Measurements from ENCODE around the gene AURKB. TPM values are rescaled to one million over a fixed set of nuclear protein-coding genes. Genes with fewer than 3 reads are reported as not detected.

AURKB gene
- 141 TPM for total RNA-seq (2021; ENCODE audit: unreplicated experiment)
- 216 and 232 TPM in 2 replicates for polyA plus RNA-seq (2012)
- percentile 94 among the genes with signal in this experiment for Bru-seq, nascent RNA
- percentile 94 among the genes with signal in this experiment for BruChase-seq, experiment 1, labeled RNA remaining after a 6-hour chase
- BruChase-seq, experiment 2, labeled RNA remaining after a 2-hour chase: percentile 94 among the genes with signal in this experiment
- long read RNA-seq, transcript AURKB-214 (9 exons, 1,227 nt): major isoform, 63 of 136 reads
- long read RNA-seq, transcript AURKB-202 (8 exons, 1,167 nt): minor isoform, 23 of 136 reads
- long read RNA-seq, partial matches to known transcripts: 17 of 136 reads
- long read RNA-seq, other reads (novel, unspliced or antisense): 29 of 136 reads

DNA sequence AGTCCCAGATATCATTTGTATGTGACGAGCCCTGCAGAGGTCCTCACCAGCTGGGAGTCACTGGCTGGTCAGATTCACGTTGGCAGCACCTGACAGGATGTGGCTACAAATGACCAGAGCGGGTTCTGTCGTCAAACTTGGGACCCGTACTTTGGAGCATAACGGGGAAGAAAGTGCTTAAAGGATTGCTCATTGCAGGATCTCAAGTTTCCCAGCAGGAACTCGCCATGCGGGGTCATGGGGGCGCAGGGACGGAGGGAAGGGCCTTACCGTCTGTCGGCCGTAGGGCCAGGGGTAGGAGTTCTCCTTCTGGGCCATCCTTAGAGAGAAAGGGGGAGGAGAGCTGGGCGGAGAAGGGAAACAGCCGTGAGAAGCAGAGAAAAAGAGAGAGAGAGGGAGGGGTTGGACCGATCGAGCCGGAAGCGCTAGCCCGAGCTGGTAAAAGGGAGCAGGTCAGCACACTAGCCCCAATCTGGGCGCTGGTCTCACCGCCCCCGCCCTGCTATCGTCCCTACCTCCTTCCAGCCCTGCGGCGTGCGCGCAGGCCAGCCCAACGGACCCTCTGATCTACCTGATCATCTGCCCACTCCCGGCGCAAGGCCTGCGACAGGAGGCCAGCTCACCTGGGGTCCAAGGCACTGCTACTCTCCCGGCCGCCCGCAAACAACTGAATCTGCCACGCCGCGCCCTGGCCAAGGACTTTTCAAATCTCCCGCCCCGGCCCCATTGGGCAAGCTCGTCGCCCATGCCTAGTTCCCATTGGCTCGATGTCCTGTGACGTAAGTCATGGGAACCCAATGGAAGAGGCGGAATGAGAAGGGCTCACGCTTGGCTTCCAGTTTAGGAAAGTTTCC, at the start of gene AURKB:
AURKB (minus strand) TSS at position 669 of the 854 bp plus-strand sequence; CDS start at position 318, 351 bp downstream.
- POLR2A ChIA-PET: interaction anchor here (0.7 to 5.2 kb wide), 14 partner anchors 9 to 226 kb away, joined by 4 to 57 read pairs (median 8); partner anchors contain the start of genes BORCS6, CTC1, NDEL1 and SLC25A35
- peak within 1 kb of the TSS; percentile 59 for H2AFZ ChIP-seq (ENCODE audit: low read depth, low read length, poor library complexity, severe bottlenecking)
- TSS peak; percentile 90 for BruUV-seq (replicated peaks)

More for the DNA sequence above, at the start of gene AURKB:
- no peaks in the 10 kb centered on the region for H3K9me2 ChIP-seq (ENCODE audit: insufficient read depth)
- H3K4me2 ChIP-seq (ENCODE audit: low read length): peak within 1 kb of the TSS; percentile 82
- H4K20me1 ChIP-seq (ENCODE audit: insufficient read depth): peaks cover 3% of the 10 kb centered on the region; the same call in 1 of the 2 replicates
- H3K27me3 ChIP-seq (ENCODE audit: insufficient read depth, low read length): no peaks in the 10 kb centered on the region
- H3K27ac ChIP-seq (ENCODE audit: low read depth, low read length): peak within 1 kb of the TSS; percentile 92
- peaks cover 14 to 27% of the 10 kb centered on the region in 2 experiments; a peak in 3 of 4 replicates for H3K36me3 ChIP-seq (ENCODE audit: control insufficient read depth in 1 of 2, insufficient read depth in 2 of 2, low read length in 2 of 2)
- intact Hi-C loops (cut with micrococcal nuclease): no loop called here
- H3K79me2 ChIP-seq (ENCODE audit: insufficient read depth, low read length): peaks cover 46% of the 10 kb centered on the region
- no peaks in the 10 kb centered on the region for H3K9me3 ChIP-seq (ENCODE audit: control insufficient read depth in 1 of 2, insufficient read depth in 1 of 2, low read depth in 1 of 2, low read length in 2 of 2)
- H3K9ac ChIP-seq (ENCODE audit: low read length): peak within 1 kb of the TSS; percentile 96
- peak; percentile 92 for DNase-seq (ENCODE audit: low read depth, low spot score)
- peak within 1 kb of the TSS; percentile 78 to 95 for H3K4me3 ChIP-seq (replicated peaks in 1 of 2; ENCODE audit: low read depth in 1 of 2, low read length in 2 of 2)
- RAD21 ChIA-PET (ENCODE audit: low non-redundant PET in 1 of 2, low total read pairs in 2 of 2, uncharacterized antibody in 2 of 2, unreplicated experiment in 2 of 2): no interaction called here
- TF ChIP-seq EGR1 (IDR thresholded peaks at IDR 0.05; ENCODE audit: low read depth): peak; percentile 74
- TF ChIP-seq, protein P1, sequence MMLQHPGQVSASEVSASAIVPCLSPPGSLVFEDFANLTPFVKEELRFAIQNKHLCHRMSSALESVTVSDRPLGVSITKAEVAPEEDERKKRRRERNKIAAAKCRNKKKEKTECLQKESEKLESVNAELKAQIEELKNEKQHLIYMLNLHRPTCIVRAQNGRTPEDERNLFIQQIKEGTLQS (IDR thresholded peaks at IDR 0.05): no peak
- TF ChIP-seq, protein P2, sequence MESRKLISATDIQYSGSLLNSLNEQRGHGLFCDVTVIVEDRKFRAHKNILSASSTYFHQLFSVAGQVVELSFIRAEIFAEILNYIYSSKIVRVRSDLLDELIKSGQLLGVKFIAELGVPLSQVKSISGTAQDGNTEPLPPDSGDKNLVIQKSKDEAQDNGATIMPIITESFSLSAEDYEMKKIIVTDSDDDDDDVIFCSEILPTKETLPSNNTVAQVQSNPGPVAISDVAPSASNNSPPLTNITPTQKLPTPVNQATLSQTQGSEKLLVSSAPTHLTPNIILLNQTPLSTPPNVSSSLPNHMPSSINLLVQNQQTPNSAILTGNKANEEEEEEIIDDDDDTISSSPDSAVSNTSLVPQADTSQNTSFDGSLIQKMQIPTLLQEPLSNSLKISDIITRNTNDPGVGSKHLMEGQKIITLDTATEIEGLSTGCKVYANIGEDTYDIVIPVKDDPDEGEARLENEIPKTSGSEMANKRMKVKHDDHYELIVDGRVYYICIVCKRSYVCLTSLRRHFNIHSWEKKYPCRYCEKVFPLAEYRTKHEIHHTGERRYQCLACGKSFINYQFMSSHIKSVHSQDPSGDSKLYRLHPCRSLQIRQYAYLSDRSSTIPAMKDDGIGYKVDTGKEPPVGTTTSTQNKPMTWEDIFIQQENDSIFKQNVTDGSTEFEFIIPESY (IDR thresholded peaks at IDR 0.05; ENCODE audit: extremely low read depth, insufficient replicate concordance, low read length): no peak
- TF ChIP-seq SP1 (IDR thresholded peaks at IDR 0.05; ENCODE audit: low read depth): peak; percentile 70
- peak; percentile 75; the same call in 1 of the 2 replicates for TF ChIP-seq ZFX (IDR thresholded peaks at IDR 0.05)
- TF ChIP-seq, protein P3, sequence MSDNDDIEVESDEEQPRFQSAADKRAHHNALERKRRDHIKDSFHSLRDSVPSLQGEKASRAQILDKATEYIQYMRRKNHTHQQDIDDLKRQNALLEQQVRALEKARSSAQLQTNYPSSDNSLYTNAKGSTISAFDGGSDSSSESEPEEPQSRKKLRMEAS (IDR thresholded peaks at IDR 0.05): peak; percentile 97
- peak; percentile 92 for TF ChIP-seq POLR2A (IDR thresholded peaks at IDR 0.05; ENCODE audit: borderline replicate concordance, extremely low read depth, insufficient read depth, insufficient read length)
- TF ChIP-seq, protein P4, sequence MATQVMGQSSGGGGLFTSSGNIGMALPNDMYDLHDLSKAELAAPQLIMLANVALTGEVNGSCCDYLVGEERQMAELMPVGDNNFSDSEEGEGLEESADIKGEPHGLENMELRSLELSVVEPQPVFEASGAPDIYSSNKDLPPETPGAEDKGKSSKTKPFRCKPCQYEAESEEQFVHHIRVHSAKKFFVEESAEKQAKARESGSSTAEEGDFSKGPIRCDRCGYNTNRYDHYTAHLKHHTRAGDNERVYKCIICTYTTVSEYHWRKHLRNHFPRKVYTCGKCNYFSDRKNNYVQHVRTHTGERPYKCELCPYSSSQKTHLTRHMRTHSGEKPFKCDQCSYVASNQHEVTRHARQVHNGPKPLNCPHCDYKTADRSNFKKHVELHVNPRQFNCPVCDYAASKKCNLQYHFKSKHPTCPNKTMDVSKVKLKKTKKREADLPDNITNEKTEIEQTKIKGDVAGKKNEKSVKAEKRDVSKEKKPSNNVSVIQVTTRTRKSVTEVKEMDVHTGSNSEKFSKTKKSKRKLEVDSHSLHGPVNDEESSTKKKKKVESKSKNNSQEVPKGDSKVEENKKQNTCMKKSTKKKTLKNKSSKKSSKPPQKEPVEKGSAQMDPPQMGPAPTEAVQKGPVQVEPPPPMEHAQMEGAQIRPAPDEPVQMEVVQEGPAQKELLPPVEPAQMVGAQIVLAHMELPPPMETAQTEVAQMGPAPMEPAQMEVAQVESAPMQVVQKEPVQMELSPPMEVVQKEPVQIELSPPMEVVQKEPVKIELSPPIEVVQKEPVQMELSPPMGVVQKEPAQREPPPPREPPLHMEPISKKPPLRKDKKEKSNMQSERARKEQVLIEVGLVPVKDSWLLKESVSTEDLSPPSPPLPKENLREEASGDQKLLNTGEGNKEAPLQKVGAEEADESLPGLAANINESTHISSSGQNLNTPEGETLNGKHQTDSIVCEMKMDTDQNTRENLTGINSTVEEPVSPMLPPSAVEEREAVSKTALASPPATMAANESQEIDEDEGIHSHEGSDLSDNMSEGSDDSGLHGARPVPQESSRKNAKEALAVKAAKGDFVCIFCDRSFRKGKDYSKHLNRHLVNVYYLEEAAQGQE (IDR thresholded peaks at IDR 0.05; ENCODE audit: low read depth): no peak
- TF ChIP-seq SIN3A (IDR thresholded peaks at IDR 0.05; ENCODE audit: low read depth): peak; percentile 96
- no peak for TF ChIP-seq EZH2 (IDR thresholded peaks at IDR 0.05)
- peak; percentile 20 for TF ChIP-seq TCF7L2 (IDR thresholded peaks at IDR 0.05; ENCODE audit: borderline replicate concordance, extremely low read depth, insufficient read depth, insufficient read length)
- peak; percentile 92 for TF ChIP-seq POLR2AphosphoS5 (IDR thresholded peaks at IDR 0.05; ENCODE audit: low read depth, low read length)
- TF ChIP-seq CBX3 (IDR thresholded peaks at IDR 0.05; ENCODE audit: low read depth): no peak
- TF ChIP-seq ELF1 (IDR thresholded peaks at IDR 0.05; ENCODE audit: borderline replicate concordance, low read depth): no peak
- TF ChIP-seq JUND (IDR thresholded peaks at IDR 0.05): no peak
- no peak; the same call in 1 of the 2 replicates for TF ChIP-seq SRF (IDR thresholded peaks at IDR 0.05; ENCODE audit: low read depth)
- no peak for TF ChIP-seq ZNF274 (IDR thresholded peaks at IDR 0.05; ENCODE audit: low read depth, low read length)
- no peak for TF ChIP-seq EZH2phosphoT487 (IDR thresholded peaks at IDR 0.05; ENCODE audit: borderline replicate concordance)
- peak; percentile 77 for ATAC-seq
- peaks cover 25 to 53% of the 10 kb centered on the region in 2 experiments; a peak in 3 of 4 replicates for H3K4me1 ChIP-seq (ENCODE audit: control insufficient read depth in 1 of 2, insufficient read depth in 2 of 2, low read length in 2 of 2)
- CTCF ChIA-PET: interaction anchor here (1.0 to 1.6 kb wide), 3 partner anchors 24 to 130 kb away, joined by 3 to 5 read pairs (median 3); no protein-coding TSS in a partner anchor
